ENCODE data around the gene PYGO1.

DNA sequence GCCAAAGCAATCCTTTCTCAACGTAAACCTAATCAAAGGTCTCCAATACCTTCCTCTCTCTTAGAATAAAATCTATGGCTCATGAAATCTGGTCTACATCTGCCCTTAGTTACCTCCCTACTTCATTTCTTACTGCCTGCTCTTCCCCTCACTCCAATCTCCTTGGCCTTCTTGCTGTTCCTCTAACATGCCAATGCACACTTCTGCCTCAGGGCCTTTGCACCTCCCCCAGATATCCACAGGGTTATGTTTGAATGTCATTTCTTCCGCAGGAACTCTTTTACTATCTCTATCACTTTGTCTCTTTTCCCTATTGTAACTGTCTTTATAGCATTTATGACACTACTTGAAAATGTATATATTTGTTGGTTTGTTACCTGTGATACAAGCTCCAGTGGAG, 44.3 kb upstream of the PYGO1 start:
- TF ChIP-seq, protein P1, sequence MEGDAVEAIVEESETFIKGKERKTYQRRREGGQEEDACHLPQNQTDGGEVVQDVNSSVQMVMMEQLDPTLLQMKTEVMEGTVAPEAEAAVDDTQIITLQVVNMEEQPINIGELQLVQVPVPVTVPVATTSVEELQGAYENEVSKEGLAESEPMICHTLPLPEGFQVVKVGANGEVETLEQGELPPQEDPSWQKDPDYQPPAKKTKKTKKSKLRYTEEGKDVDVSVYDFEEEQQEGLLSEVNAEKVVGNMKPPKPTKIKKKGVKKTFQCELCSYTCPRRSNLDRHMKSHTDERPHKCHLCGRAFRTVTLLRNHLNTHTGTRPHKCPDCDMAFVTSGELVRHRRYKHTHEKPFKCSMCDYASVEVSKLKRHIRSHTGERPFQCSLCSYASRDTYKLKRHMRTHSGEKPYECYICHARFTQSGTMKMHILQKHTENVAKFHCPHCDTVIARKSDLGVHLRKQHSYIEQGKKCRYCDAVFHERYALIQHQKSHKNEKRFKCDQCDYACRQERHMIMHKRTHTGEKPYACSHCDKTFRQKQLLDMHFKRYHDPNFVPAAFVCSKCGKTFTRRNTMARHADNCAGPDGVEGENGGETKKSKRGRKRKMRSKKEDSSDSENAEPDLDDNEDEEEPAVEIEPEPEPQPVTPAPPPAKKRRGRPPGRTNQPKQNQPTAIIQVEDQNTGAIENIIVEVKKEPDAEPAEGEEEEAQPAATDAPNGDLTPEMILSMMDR (conservative IDR thresholded peaks at IDR 0.05 in 1 of 2, IDR thresholded peaks at IDR 0.05 in 1 of 2; ENCODE audit: extremely low read depth in 1 of 2, insufficient read depth in 1 of 2, low read depth in 1 of 2, low read length in 2 of 2) = no peak
- TF ChIP-seq EZH2 (IDR thresholded peaks at IDR 0.05; ENCODE audit: borderline replicate concordance, low read length) = no peak
